ENCODE results near the gene SYCN.
"Not testable (repeated sequence)": the region's sequence is repeated elsewhere in the genome, so short reads cannot be mapped to it uniquely, and the experiment has no call there.

SYCN gene

DNA sequence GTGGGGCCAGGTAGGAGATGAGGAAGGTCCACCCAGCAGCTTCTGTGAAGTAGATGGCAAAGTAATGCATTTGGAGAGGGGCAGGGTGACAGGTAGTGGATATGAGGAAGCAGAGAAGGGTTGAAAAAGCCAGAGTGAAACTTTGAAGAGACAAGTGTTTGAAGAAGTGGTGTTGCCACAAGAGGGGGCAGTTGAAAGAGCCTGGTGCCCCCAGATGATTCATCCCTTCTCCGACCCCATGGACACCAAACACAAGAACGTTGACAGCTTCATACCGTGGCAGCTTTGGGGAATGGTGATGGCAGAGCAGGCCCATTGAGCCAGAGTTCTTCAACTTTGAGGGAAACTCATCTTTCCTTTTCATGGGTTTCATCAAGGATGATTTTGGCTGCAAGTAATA, 20.8 kb upstream of the SYCN start:
- DNase-seq (ENCODE audit: low read depth in 2 of 2) = no peak

DNA sequence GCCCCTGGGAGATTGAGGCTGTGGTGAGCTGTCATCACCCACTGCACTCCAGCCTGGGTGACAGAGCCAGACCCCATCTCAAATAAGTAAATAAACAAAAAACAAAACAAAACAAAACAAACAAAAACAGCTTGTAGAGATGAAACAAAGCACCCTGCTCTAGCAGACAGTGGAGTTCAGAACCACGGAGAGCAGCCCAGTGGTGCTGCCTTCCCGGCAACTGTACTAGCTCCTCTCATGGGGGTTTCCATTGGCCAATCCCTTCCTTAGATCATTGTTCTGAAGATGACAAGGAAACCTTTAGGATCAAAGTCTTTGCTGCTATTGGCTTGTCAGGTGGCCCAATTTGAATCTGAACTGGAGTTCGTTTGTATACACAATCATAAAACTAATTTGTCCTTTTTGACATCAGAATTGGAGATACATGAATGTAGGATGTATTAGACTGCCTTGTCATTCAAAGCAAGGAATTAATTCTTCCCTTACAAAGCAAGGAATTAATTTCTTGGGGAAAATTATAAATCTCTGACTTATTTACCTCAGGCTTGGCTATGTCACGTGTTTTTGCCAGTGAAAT, 19.7 kb upstream of the SYCN start:
- no peak for DNase-seq (ENCODE audit: low read depth in 2 of 2)

DNA sequence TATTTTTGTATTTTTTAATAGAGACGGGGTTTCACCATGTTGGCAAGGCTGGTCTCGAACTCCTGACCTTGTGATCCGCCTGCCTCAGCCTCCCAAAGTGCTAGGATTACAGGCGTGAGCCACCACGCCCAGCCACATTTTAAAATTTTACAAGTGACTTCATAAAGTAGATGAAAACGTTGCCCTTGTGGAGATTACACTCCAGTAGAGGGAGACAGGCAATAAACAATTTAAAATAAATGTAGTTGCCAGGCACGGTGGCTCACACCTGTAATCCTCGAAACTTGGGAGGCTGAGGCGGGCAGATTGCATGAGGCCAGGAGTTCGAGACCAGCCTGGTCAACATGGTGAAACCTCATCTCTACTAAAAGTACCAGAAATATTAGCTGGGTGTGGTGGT, 15.0 kb upstream of the SYCN start:
- not testable (repeated sequence) for DNase-seq (ENCODE audit: low read depth in 2 of 2)

DNA sequence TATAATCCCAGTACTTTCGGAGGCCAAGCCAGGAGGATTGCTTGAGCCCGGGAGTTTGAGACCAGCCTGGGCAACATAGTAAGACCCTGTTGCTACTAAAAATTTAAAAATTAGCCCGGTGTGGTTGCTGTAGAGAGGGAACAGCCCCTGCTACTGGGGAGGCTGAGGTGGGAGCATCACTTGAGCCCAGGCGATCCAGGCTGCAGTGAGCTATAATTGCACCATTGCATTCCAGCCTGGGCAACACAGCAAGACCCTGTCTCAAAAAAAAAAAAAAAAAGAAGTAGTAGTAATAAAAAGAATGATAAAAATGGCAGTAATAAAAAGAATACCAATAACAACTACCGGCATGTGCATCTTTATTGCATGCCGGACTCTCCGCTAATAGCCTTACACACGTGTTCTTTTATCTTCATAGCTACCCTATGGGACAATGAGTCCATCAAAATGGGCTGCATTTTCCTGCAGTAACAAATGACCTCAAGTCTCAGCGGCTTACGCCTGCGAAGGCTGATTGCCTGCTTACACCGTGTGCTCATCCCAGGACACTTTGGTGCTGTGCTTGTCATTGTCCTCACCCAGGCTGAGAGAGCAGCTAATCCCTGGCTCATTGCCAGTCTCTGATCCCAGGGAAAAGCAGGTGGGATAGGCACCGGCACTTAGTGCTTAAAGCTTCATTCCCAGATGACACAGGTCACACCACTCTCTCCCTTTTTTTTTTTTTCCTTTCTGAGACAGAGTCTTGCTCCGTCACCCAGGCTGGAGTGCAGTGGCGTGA, 14.4 kb upstream of the SYCN start:
- no peak for DNase-seq (ENCODE audit: low read depth in 2 of 2)

DNA sequence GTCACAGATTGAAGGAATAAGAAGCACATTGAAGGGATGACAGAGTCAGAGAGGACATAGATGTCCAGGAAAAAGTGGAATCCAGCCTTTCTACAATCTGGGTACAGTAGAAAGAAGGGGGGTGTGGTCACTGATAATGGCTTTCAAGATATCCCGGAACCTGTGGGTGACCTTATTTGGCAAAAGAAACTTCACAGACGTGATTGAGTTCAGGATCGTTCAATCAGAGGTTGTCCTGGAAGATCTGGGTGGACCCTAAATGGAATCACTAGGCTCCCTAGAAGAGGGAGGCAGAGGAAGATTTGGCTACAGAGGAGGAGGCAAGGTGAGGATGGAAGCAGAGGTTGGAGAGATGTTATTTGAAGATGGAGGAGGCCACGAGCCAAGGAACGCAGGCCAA, 13.0 kb upstream of the SYCN start:
- DNase-seq (ENCODE audit: low read depth in 2 of 2) = no peak

DNA sequence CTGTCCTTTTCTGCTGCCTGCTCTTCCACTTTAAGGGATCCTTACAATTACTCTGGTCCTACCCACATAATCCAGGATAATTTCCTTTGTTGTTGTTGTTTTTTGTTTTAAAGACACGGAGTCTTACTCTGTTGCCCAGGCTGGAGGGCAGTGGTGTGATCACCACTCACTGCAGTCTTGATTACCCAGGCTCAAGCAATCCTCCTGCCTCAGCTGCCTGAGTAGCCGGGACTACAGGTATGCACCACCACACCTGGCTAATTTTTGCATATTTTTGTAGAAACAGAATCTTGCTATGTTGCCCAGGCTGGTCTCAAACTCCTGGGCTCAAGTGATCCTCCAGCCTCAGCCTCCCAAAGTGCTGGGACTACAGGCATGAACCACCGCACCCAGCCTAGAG, 11.3 kb upstream of the SYCN start:
- DNase-seq (ENCODE audit: low read depth in 2 of 2) = not testable (repeated sequence)

DNA sequence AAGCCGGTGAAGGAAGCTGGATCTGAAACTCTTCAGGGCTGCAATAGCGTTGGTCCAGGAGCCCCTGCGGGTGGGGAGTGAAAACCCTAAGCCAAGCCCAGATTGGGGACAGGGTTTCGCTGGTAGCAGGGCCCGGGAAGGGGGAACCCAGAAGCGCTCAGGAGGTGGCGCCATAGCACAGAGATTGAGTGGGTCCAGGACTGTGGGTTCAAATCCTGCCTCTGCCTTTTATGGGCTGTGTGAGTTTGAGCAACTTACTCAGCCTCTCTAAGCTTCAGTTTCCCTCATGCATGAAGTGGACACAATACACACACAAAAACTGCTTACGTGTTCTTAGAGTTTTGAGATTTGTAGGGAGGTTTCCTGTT, 8.3 kb upstream of the SYCN start:
- DNase-seq (ENCODE audit: low read depth in 2 of 2) = no peak

DNA sequence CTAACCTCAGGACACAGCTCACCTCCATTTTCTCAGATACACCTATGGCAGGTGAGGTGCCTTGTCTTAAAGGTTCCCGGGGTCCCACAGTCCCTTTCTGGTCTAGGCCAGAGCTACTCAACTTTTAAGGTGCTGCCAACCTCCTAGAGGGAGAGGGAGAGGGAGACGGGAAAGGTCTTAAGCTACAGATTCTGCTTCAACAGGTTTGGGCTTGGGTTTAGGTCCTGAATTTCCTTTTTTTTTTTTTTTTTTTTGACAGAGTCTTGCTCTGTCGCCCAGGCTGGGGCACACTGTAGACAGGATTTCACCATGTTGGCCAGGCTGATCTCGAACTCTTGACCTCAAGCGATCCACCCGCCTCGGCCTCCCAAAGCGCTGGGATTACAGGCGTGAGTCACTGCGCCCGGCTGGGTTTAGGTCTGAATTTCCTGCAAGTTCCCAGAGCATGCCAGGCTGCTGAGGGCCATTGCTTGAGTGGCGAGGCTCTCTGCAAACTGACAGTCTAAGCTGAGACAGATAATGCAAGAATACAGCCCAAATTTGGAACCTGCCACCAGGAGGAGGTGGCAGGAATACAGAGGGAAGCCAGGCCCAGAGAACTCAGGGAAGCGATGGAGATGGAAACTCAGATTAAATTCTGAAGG, 7.8 kb upstream of the SYCN start:
- DNase-seq (ENCODE audit: low read depth in 2 of 2) = no peak

DNA sequence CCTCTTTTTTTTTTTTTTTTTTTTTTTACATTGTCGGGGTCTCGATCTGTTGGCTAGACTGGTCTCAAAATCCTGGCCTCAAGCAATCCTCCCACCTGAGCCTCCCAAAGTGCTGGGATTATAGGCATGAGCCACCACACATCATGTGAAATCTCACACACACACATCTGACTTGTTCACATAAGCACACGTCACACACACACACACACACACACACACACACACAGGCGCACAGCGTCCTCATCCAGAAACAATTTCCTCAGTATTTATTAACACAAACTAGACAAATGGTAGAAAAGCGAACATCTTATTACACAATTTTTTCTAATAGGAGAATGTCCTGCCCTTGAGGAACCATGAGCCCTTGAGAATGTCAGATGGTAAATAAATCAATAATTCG, 5.1 kb upstream of the SYCN start:
- DNase-seq (ENCODE audit: low read depth in 2 of 2) = no peak

DNA sequence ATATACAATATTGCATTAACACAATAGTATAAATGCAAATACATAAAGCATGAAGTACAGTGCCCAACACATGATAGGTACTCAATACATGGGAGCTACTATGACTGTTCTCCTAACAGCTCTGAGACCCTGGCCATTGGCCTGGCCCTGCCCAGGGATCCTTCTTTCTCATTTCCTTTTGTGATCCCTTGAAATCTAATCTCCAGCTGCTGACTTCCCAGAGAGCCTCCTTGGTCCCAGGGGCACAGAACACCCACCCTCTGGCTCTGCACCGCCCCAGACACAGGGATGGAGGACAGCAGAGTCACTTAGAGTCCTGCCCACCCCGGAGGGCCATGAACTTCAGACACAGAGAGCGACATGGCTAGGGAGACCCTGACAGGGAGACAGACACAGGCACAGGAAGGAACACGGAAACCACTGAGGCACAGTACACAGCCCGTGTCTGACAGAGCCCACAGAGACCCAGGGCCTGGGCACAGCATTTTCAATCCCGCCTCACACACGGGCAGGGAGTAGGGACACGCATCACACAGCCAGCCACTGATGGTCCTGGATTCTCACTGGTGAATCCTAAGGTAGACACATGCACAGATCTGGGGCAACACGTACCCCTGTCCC, 4.2 kb upstream of the SYCN start:
- no peak for DNase-seq (ENCODE audit: low read depth in 2 of 2)

DNA sequence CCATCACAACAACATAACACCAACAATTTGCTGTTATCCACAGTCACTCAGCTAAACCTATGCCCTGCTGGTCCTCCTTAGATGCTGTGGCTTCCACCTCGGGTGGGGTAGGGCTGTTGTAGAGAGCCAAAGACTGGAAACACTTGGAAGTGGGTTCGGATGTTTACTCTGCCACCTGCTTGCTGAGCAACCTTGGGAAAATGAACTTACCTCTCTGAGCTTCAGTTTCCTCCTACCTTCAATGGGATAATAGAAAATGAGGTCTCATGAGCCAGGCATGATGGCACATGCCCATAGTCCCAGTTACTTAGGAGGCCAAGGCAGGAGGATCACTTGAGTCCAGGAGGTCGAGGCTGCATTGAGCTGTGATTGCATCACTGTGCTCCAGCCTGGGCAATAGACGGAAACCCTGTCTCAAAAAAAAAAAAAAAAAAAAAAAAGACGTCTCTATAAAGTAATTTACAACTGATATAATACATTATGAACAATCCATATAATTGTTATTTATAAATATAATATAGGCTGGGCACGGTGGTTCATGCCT, 3.3 kb upstream of the SYCN start:
- DNase-seq (ENCODE audit: low read depth in 2 of 2) = no peak

DNA sequence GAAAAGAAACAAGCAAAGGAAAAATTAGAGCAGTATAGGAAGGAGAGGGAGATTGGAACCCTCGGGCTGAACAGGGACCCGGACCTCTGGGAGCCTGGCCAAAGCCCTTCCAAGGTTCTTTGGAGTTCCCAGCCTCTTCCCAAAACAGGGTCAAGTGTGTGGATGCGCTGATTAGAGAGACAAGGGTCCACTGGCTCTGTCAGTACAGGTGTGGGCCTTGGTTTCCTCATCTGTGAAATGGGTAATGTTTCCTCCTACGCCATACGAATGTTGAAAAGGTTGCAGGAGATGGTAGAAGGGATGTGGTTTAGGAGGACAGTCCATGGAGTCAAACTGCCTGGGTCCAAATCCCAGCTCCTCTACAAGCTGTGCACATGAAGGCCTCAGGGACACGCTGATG, 2.1 kb upstream of the SYCN start:
- no peak for DNase-seq (ENCODE audit: low read depth in 2 of 2)

DNA sequence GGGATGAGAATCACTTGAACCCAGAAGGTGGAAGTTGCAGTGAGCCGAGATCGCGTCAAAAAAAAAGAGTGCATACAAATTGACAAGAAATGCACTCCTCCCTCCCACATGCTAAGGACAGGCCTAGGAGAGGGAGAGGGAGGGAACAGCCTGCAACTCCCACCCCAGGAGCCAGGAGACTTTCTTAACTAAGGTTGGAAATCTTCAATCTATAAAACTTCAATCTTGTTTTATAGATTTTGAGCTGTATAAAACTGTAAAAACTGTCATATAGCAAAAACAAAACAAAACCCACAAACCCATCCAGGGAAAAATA, 1.3 kb upstream of the SYCN start:
- no peak for DNase-seq (ENCODE audit: low read depth in 2 of 2)

DNA sequence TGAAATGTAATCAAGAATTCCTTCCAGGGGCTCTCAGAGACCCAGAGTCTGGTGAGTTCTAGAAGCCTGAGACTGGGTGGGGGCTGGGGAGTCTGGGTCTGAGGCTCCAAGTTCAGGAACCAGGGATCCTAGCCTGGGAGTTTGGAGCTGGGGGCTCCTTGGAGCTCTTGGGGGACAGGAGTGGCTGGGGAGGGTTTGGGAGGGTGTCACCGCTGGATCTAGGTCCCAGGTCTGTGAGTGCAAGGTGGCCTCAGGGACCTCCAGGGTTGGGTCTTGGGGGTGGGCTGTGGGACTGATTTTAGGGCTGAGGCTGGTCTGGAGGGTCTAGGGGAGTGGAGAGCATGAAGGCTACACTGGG, 1.1 kb downstream of the SYCN start:
- DNase-seq (ENCODE audit: low read depth in 2 of 2) = no peak

DNA sequence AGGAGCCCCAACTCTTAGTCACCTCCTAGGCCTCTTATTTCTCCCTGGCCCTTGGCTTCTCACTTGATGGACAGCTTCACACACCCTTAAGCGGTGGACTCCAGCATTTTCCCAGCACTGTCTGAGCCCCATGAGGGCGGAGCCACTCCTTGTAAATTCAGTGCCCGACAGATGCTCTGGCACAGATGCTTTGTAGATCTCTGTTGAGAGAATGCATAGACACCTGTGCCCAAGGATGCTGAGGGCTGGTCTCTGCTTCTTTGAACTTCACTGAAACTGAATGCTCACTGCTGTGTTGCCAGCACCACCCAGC, 3.3 kb downstream of the SYCN start:
- no peak for DNase-seq (ENCODE audit: low read depth in 2 of 2)

DNA sequence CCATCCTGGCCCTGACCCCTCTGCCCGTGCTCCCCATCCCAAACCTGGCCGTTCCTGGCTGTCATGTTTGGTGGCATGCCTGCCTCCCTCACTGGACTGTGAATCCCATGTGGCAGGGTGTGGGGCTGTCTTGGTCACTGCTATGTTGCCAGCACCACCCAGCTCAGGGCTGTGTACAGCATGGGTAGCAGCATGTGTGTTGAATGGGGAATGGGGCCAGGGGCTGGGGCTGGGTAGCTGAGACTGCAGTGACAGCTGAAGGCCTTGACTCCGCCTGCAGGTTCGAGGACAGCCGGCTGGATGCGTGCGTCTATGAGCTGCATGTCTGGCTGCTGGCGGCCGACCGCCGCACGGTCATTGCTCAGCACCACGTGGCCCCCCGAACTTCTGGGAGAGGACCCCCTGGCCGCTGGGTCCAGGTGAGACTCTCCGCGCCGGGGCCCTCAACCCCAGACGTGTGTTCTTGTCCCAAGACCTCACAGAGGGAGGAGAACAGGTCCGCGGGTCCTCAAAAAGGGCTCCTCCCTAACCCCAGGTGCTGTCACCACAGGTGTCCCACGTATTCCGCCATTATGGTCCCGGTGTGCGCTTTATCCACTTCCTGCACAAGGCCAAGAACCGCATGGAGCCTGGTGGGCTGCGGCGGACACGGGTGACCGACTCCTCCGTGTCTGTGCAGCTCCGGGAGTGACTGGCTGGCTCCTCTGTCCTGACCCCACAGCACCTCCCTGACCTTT, 3.8 kb downstream of the SYCN start:
- DNase-seq (ENCODE audit: low read depth in 2 of 2) = no peak

DNA sequence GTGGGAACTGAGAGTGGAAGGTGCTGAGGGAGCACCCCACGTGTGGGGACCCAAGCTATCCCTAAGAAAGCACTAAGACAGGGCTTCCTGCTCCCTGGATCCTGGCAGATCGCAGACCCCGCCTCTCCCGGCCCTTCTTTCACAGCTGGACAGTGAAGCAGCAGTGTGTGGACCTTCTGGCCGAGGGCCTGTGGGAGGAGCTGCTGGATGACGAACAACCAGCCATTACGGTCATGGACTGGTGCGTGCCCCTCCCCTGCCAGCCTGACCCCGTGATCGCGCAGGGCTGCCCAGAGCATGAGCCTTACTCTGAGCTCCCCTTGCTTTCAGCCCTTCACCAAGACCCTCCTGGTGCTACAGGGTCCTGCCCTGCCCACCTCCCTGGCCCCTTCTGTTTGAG, 5.0 kb downstream of the SYCN start:
- no peak for DNase-seq (ENCODE audit: low read depth in 2 of 2)

DNA sequence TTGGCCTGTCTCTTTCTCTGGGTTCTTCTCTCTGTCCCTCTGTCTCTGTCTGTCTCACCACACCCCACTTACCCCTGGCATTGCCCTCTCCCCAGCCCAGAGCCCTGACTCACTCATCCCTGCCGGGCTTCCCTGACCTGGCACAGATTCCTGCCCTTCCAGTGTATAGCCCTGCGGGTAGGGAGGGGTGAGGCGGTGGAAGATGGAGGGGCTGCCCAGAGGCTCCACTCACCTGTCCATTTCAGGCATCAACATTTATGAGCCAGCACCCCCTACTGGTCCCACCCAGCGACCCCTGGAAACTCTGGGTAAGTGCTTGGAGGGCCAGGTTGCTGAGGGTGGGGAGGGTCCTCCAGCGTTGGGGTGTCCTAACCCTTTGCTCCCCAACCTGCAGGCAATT, 6.3 kb downstream of the SYCN start:
- no peak for DNase-seq (ENCODE audit: low read depth in 2 of 2)

DNA sequence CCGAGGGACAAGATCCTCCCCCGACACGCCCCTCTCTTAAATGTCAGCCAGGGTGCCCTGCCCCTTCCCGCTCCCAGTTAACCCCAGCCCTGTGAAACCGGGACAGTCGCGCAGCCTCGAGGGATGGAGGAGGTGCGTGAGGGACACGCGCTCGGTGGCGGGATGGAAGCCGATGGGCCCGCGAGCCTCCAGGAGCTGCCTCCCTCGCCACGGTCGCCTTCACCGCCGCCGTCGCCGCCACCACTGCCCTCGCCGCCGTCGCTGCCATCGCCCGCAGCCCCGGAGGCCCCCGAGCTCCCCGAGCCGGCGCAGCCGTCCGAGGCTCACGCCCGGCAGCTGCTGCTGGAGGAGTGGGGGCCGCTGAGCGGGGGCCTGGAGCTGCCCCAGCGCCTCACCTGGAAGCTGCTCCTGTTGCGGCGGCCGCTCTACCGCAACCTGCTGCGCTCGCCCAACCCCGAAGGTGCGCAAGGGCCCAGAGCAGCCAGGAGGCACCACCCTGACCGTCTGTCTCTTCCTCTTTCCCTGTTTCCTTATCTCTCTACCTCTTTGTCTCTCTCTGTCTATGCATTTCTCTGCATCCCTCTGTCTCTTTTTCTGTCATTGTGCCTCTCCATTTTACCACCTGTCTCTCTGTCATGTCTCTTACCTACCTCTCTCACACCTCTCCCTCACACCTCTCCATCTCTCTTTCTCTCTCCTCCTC, 7.1 kb downstream of the SYCN start, which contains the start of gene NCCRP1:
TSS of gene NCCRP1 (plus strand) at position 105 of the 703 bp plus-strand sequence. CDS start at position 124, 19 bp downstream.
- DNase-seq (ENCODE audit: low read depth in 2 of 2) = no peak

DNA sequence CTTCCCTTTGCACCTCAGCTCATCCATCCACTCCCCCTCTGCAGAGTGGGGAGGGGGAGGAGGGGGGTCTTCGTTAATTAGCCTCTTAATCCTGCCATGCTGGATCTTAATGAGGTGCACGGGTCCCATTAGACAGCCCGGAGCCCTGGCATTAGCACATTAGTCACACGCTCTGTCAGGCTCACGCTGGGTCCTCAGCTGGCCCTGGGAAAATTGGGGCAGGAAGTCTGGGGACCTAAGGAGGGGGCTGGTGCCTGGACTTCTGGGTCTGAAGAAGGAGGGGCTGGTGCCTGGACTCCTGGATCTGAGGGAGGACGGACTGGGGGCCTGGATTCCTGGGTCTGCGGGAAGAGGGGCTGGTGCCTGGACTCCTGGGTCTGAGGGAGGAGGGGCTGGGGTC, 7.7 kb downstream of the SYCN start:
- DNase-seq (ENCODE audit: low read depth in 2 of 2) = no peak

DNA sequence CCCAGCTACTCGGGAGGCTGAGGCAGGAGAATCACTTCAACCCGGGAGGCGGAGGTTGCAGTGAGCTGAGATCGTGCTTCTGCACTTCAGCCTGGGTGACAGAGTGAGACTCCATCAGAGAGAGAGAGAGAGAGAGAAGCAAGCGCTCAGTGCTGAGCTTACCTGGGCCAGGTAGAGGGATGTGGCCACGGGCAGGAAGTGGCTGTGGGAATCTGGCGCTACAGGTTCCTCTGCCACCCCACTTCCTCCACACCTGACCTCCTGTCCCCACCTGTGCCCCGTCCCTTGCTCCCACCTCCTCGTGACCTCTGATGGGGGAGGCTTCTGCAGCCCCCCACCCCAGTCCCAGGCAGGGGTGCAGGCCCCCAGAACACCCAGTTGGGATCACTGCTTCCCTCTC, 8.3 kb downstream of the SYCN start:
- no peak for DNase-seq (ENCODE audit: low read depth in 2 of 2)
